GM23338 (cell line): Measurements from ENCODE around the gene FXYD2. TPM values are rescaled to one million over a fixed set of nuclear protein-coding genes. Genes with fewer than 3 reads are reported as not detected.

Experiments used
- ATAC-seq: fragments of 200-7000 bp; cut with Tn5 transposase; 3 replicates; pipeline ENCODE4 v1.9.1; 2020
- DNase-seq: peaks from one replicate; pipeline ENCODE4 v3.0.0-alpha.2; 2015; ENCODE audit warnings: low spot score
- H2AFZ ChIP-seq: fragments of 200-600 bp; sonication (generic); 2 replicates; pipeline ENCODE4 v1.8.0; 2016; ENCODE audit warnings: antibody characterized with exemption, mild to moderate bottlenecking, moderate library complexity
- H3F3A ChIP-seq: fragments of 200-600 bp; sonication (generic); replicated peaks from 2 replicates; pipeline ENCODE4 v1.8.0; 2017; ENCODE audit warnings: antibody characterized with exemption, mixed run types, low read depth
- H3K27ac ChIP-seq: fragments of 200-600 bp; sonication (generic); 2 replicates; pipeline ENCODE4 v1.6.1; 2016; ENCODE audit warnings: low read depth
- H3K27me3 ChIP-seq: fragments of 200-600 bp; sonication (generic); 2 replicates; pipeline ENCODE4 v1.8.0; 2016; ENCODE audit warnings: mild to moderate bottlenecking, mixed run types, moderate library complexity; ENCODE audit not compliant: insufficient read depth
- H3K36me3 ChIP-seq: fragments of 200-600 bp; sonication (generic); 2 replicates; pipeline ENCODE4 v1.8.0; 2016; ENCODE audit warnings: mild to moderate bottlenecking; ENCODE audit not compliant: insufficient read depth
- H3K4me1 ChIP-seq: fragments of 200-600 bp; sonication (generic); 2 replicates; pipeline ENCODE4 v1.8.0; 2016; ENCODE audit warnings: mild to moderate bottlenecking, moderate library complexity; ENCODE audit not compliant: insufficient read depth
- H3K4me2 ChIP-seq: fragments of 200-600 bp; sonication (generic); 2 replicates; pipeline ENCODE4 v1.7.1; 2017; ENCODE audit warnings: mixed run types
- H3K4me3 ChIP-seq: fragments of 200-600 bp; sonication (generic); 2 replicates; pipeline ENCODE4 v1.6.1; 2016; ENCODE audit warnings: mixed run types
- H3K79me2 ChIP-seq: fragments of 200-600 bp; sonication (generic); replicated peaks from 2 replicates; pipeline ENCODE4 v1.8.0; 2017; ENCODE audit warnings: mild to moderate bottlenecking; ENCODE audit not compliant: insufficient read depth
- H3K9me2 ChIP-seq: fragments of 200-600 bp; sonication (generic); 2 replicates; pipeline ENCODE4 v1.8.0; 2017; ENCODE audit not compliant: insufficient read depth
- H4K20me1 ChIP-seq: fragments of 200-600 bp; sonication (generic); replicated peaks from 2 replicates; pipeline ENCODE4 v1.8.0; 2017; ENCODE audit warnings: mild to moderate bottlenecking; ENCODE audit not compliant: insufficient read depth
- H3K27ac Mint-ChIP-seq: 2 replicates; pipeline ENCODE4 v1.8.0; 2020; ENCODE audit warnings: inconsistent platforms, mild to moderate bottlenecking, moderate library complexity, mixed read lengths
- H3K27me3 Mint-ChIP-seq: 3 replicates; pipeline ENCODE4 v1.8.0; 2022; ENCODE audit warnings: low read depth, mild to moderate bottlenecking, moderate library complexity, mixed read lengths, inconsistent platforms; ENCODE audit not compliant: insufficient read depth, poor library complexity
- H3K36me3 Mint-ChIP-seq: 3 replicates; pipeline ENCODE4 v1.8.0; 2021; ENCODE audit warnings: low read depth, mild to moderate bottlenecking, inconsistent platforms, moderate library complexity, mixed read lengths
- H3K4me1 Mint-ChIP-seq: 3 replicates; pipeline ENCODE4 v1.8.0; 2020; ENCODE audit warnings: mild to moderate bottlenecking, inconsistent platforms, mixed read lengths
- H3K4me3 Mint-ChIP-seq: 3 replicates; pipeline ENCODE4 v1.8.0; 2021; ENCODE audit warnings: moderate library complexity, mild to moderate bottlenecking, inconsistent platforms, mixed read lengths
- H3K9me3 Mint-ChIP-seq: 3 replicates; pipeline ENCODE4 v1.8.0; 2020; ENCODE audit warnings: moderate library complexity, mild to moderate bottlenecking, inconsistent platforms, mixed read lengths
- CREB1 ChIP-seq: fragments of 250-450 bp; sonication (Bioruptor Pico); IDR thresholded peaks from 2 replicates; pipeline ENCODE4 v1.5.0; 2020; ENCODE audit warnings: low read depth, mild to moderate bottlenecking, moderate library complexity
- CTCF ChIP-seq, 2 experiments: fragments of 200-600 bp in 1 of 2; sonication (generic) in 1 of 2; conservative IDR thresholded peaks; 2 replicates each; pipeline versions ENCODE4 v1.5.1 to v1.6.1; 2016 to 2017; ENCODE audit warnings: antibody characterized with exemption in 2 of 2, low read depth in 2 of 2, mild to moderate bottlenecking in 2 of 2, moderate library complexity in 1 of 2
- EZH2 ChIP-seq: fragments of 200-600 bp; sonication (generic); IDR thresholded peaks from one replicate; pipeline ENCODE4 v1.8.0; 2017; ENCODE audit warnings: antibody characterized with exemption, mild to moderate bottlenecking, low read depth; ENCODE audit not compliant: unreplicated experiment
- EZH2phosphoT487 ChIP-seq: fragments of 200-600 bp; sonication (generic); IDR thresholded peaks from one replicate; pipeline ENCODE4 v1.8.1; 2018; ENCODE audit warnings: antibody characterized with exemption; ENCODE audit not compliant: unreplicated experiment
- POLR2AphosphoS5 ChIP-seq: IDR thresholded peaks from 2 replicates; pipeline ENCODE4 v1.6.1; 2016; ENCODE audit warnings: antibody characterized with exemption, low read depth
- REST ChIP-seq: IDR thresholded peaks from one replicate; pipeline ENCODE4 v1.6.1; 2018; ENCODE audit warnings: antibody characterized with exemption; ENCODE audit not compliant: unreplicated experiment
- STAT1 ChIP-seq: IDR thresholded peaks from one replicate; pipeline ENCODE4 v1.6.1; 2016; ENCODE audit warnings: antibody characterized with exemption; ENCODE audit not compliant: unreplicated experiment
- ZNF114 ChIP-seq: fragments of 250-450 bp; sonication (Bioruptor Pico); IDR thresholded peaks from 2 replicates; pipeline ENCODE4 v1.5.0; 2020; ENCODE audit warnings: mild to moderate bottlenecking, moderate library complexity
- ZNF331 ChIP-seq: fragments of 250-450 bp; sonication (Bioruptor Pico); IDR thresholded peaks from 2 replicates; pipeline ENCODE4 v1.5.0; 2020; ENCODE audit warnings: low read depth, mild to moderate bottlenecking, moderate library complexity
- ZNF462 ChIP-seq: fragments of 250-450 bp; sonication (Bioruptor Pico); IDR thresholded peaks from 2 replicates; pipeline ENCODE4 v1.5.0; 2020; ENCODE audit warnings: mild to moderate bottlenecking, moderate library complexity
- polyA plus RNA-seq: library from polyadenylated mRNA; unstranded; fragments of >200 nt; fragmentation: Nextera tagmentation; extraction: Ambion mirVana; gene quantifications from 2 replicates; pipeline ENCODE4 v1.2.1, GENCODE V29; 2016
- total RNA-seq: library from RNA; depleted of rRNA; stranded (reverse); fragments of >200 nt; shearing (Covaris generic); gene quantifications from 2 replicates; pipeline ENCODE4 v1.2.3, GENCODE V29; 2014

FXYD2 gene
- total and polyA plus RNA-seq, 2 experiments from 2014 or later, result 0.59 to 1.4 TPM

GRCh38 chr11:117837791-117838190 lies 13.2 kb upstream of the FXYD2 start (continued):
- TF ChIP-seq EZH2, result no peak
- no peak for TF ChIP-seq ZNF331 (CRISPR knock-in tag)
- TF ChIP-seq REST, result no peak
- no peak for TF ChIP-seq STAT1
- TF ChIP-seq CTCF (conservative IDR thresholded peaks at IDR 0.05; ENCODE audit: low read depth in 2 of 2), result no peak

- Mint-ChIP-seq H3K27me3 (peaks cover 2% of the 10 kb centered on the region), H3K4me3 (no peak overlapping the region), H3K27ac (no peak overlapping the region), H3K9me3 (no peaks in the 10 kb centered on the region), H3K36me3 (no peaks in the 10 kb centered on the region), H3K4me1 (peaks cover 15% of the 10 kb centered on the region)
- Histone ChIP-seq H3K27me3 (no peaks in the 10 kb centered on the region), H4K20me1 (no peaks in the 10 kb centered on the region), H3K36me3 (no peaks in the 10 kb centered on the region), H2AFZ (no peak overlapping the region), H3K79me2 (no peaks in the 10 kb centered on the region), H3K4me3 (no peak overlapping the region), H3K9me2 (no peaks in the 10 kb centered on the region), H3K4me1 (no peaks in the 10 kb centered on the region), H3K27ac (no peak overlapping the region), H3F3A (no peaks in the 10 kb centered on the region), H3K4me2 (no peak overlapping the region)
- DNase-seq (no peak), ATAC-seq (no peak; the same call in 2 of the 3 replicates)
- TF ChIP-seq ZNF114 (no peak), STAT1 (no peak), EZH2phosphoT487 (no peak), CREB1 (no peak), POLR2AphosphoS5 (no peak), ZNF462 (CRISPR knock-in tag) (no peak)
These were observed 12.7 kb upstream of the FXYD2 start for GRCh38 chr11:117837070-117837776.
